K562 (cell line): Measurements from ENCODE around the gene ZNRF2. TPM values are rescaled to one million over a fixed set of nuclear protein-coding genes. Genes with fewer than 3 reads are reported as not detected.

Source experiments
- BCL6 ChIP-seq: fragments of 250-450 bp; sonication (Bioruptor Pico); IDR thresholded peaks from 2 replicates; pipeline ENCODE4 v1.4.0; 2020
- CHD7 ChIP-seq: fragments of 200-600 bp; sonication (generic); IDR thresholded peaks from one replicate; pipeline ENCODE4 v1.6.1; 2012; ENCODE audit warnings: mild to moderate bottlenecking, low read depth, low read length, inconsistent platforms
- NFYB ChIP-seq: IDR thresholded peaks from 2 replicates; pipeline ENCODE4 v1.6.1; 2011; ENCODE audit warnings: mild to moderate bottlenecking, moderate library complexity; ENCODE audit not compliant: insufficient read length; ENCODE audit errors: extremely low read depth
- PATZ1 ChIP-seq: fragments of 250-450 bp; sonication (Bioruptor Pico); IDR thresholded peaks from 2 replicates; pipeline ENCODE4 v1.5.0; 2020; ENCODE audit warnings: mild to moderate bottlenecking, borderline replicate concordance
- ZNF134 ChIP-seq: fragments of 250-450 bp; sonication (Bioruptor Pico); conservative IDR thresholded peaks from 2 replicates; pipeline ENCODE4 v1.4.0; 2020
- polyA plus RNA-seq, 8 experiments: library from polyadenylated mRNA; depleted of rRNA in 4 of 8; stranded (reverse) in 5 of 8; unstranded in 3 of 8; fragments of >200 nt; fragmentation: Nextera tagmentation in 2 of 8; fragmentation: Illumina TruSeq in 1 of 8; extraction: Ambion mirVana in 2 of 8; extraction: Trizol in 1 of 8; gene quantifications; 2 replicates each; pipeline versions ENCODE4 v1.2.1 to v1.2.3, GENCODE V29; 2011 to 2014; ENCODE audit warnings: inconsistent platforms in 1 of 8, missing spikeins in 1 of 8
- total RNA-seq, 7 experiments: library from RNA; depleted of rRNA in 6 of 7; stranded (reverse); fragments of >200 nt in 6 of 7; fragmentation: Illumina TruSeq in 2 of 7; extraction: Trizol in 2 of 7; gene quantifications; 2 replicates each; pipeline versions ENCODE4 v1.2.1 to v1.2.3, GENCODE V29; 2011 to 2021; ENCODE audit warnings: low replicate concordance in 1 of 7

ZNRF2 gene
- total and polyA plus RNA-seq, 9 of the 15 experiments (the other 6 are each of a cell fraction or from before 2014, with no cell fraction given), result 1.1 to 13.9 (median 5.5) TPM

GRCh38 chr7:30268586-30268985 is 15.8 kb upstream of the ZNRF2 start (continued):
- TF ChIP-seq CHD7 (no peak), NFYB (no peak), PATZ1 (CRISPR knock-in tag) (no peak), ZNF134 (CRISPR knock-in tag) (no peak), BCL6 (CRISPR knock-in tag) (no peak)
- TF ChIP-seq, all 486 proteins: peak for 0
